Measurements from ENCODE around the gene ROR1. TPM values are rescaled to one million over a fixed set of nuclear protein-coding genes. Genes with fewer than 3 reads are reported as not detected.

Gene ROR1
- polyA plus RNA-seq, 1 of the 3 experiments (the other 2 are of a cell fraction): 4.0 TPM

GRCh38 chr1:63752176-63752575 lies 21.6 kb upstream of the ROR1 start:
- Histone ChIP-seq H3F3A (replicated peaks; ENCODE audit: insufficient read depth) (no peaks in the 10 kb centered on the region), H3K4me1 (ENCODE audit: control insufficient read depth in 1 of 2, insufficient read depth in 2 of 2, low read depth in 1 of 2, low read length in 1 of 2) (peaks cover 0 to 2% of the 10 kb centered on the region in 2 experiments; a peak in 2 of 4 replicates), H3K9me3 (no peaks in the 10 kb centered on the region), H3K9ac (no peak overlapping the region), H3K9me2 (no peaks in the 10 kb centered on the region), H2AFZ (ENCODE audit: low read depth) (no peak overlapping the region), H3K4me3 (ENCODE audit: low read depth in 2 of 2, low read length in 1 of 2) (no peak overlapping the region), H3K36me3 (replicated peaks in 1 of 2; ENCODE audit: control insufficient read depth in 1 of 2, insufficient read depth in 2 of 2, low read length in 1 of 2) (no peaks in the 10 kb centered on the region), H3K27ac (ENCODE audit: low read depth in 2 of 2, low read length in 1 of 2) (no peak overlapping the region), H4K20me1 (ENCODE audit: insufficient read depth) (no peaks in the 10 kb centered on the region), H3K79me2 (ENCODE audit: insufficient read depth) (no peaks in the 10 kb centered on the region), H3K27me3 (ENCODE audit: insufficient read depth) (no peaks in the 10 kb centered on the region), H3K4me2 (no peak overlapping the region)
- WGBS (ENCODE audit: low lambda C conversion rate): 45% methylated on average over 1 of the region's 1 CpG
- ChIA-PET CTCF (no interaction called here), POLR2A (no interaction called here)
- no peak for TF ChIP-seq USF2 (IDR thresholded peaks at IDR 0.05; ENCODE audit: borderline replicate concordance, low read depth, low read length)
- no peak for TF ChIP-seq TAF1 (IDR thresholded peaks at IDR 0.05; ENCODE audit: borderline replicate concordance, low read depth, low read length)
- no peak for TF ChIP-seq JUND (IDR thresholded peaks at IDR 0.05)
- TF ChIP-seq SIN3A (IDR thresholded peaks at IDR 0.05; ENCODE audit: borderline replicate concordance, low read depth, low read length): no peak
- TF ChIP-seq PBX3 (IDR thresholded peaks at IDR 0.05): no peak
- no peak for TF ChIP-seq SMC3 (IDR thresholded peaks at IDR 0.05; ENCODE audit: low read depth, low read length)
- TF ChIP-seq NRF1 (IDR thresholded peaks at IDR 0.05; ENCODE audit: low read depth, low read length): no peak
- TF ChIP-seq FOXM1 (IDR thresholded peaks at IDR 0.05; ENCODE audit: low read depth): no peak
- no peak for TF ChIP-seq RFX5 (IDR thresholded peaks at IDR 0.05; ENCODE audit: low read length)
- TF ChIP-seq TCF12 (IDR thresholded peaks at IDR 0.05): no peak
- no peak for TF ChIP-seq NFIC (IDR thresholded peaks at IDR 0.05; ENCODE audit: borderline replicate concordance)
- no peak for TF ChIP-seq ELF1 (IDR thresholded peaks at IDR 0.05)
- no peak for TF ChIP-seq YY1 (IDR thresholded peaks at IDR 0.05; ENCODE audit: low read depth)
- DNase-seq: no peak

- 54% methylated on average over 6 of the region's 6 CpGs for WGBS (ENCODE audit: low lambda C conversion rate)
- no peak overlapping the region for H3K4me2 ChIP-seq
- ChIA-PET CTCF (interaction anchor here (1.2 kb wide), 1 partner anchor 79 kb away, joined by 3 read pairs; no protein-coding TSS in a partner anchor), POLR2A (no interaction called here)
- H2AFZ ChIP-seq (ENCODE audit: low read depth): no peak overlapping the region
- no peaks in the 10 kb centered on the region for H3K27me3 ChIP-seq (ENCODE audit: insufficient read depth)
- H3K4me3 ChIP-seq (ENCODE audit: low read depth in 2 of 2, low read length in 1 of 2): no peak overlapping the region
- H3K36me3 ChIP-seq (replicated peaks in 1 of 2; ENCODE audit: control insufficient read depth in 1 of 2, insufficient read depth in 2 of 2, low read length in 1 of 2): no peaks in the 10 kb centered on the region
- no peaks in the 10 kb centered on the region for H3K9me3 ChIP-seq
- no peak overlapping the region for H3K9ac ChIP-seq
- H3F3A ChIP-seq (replicated peaks; ENCODE audit: insufficient read depth): no peaks in the 10 kb centered on the region
- no peak for DNase-seq
- H4K20me1 ChIP-seq (ENCODE audit: insufficient read depth): no peaks in the 10 kb centered on the region
- peaks cover 0 to 7% of the 10 kb centered on the region in 2 experiments; a peak in 1 of 4 replicates for H3K4me1 ChIP-seq (ENCODE audit: control insufficient read depth in 1 of 2, insufficient read depth in 2 of 2, low read depth in 1 of 2, low read length in 1 of 2)
- no peak for TF ChIP-seq EZH2phosphoT487 (IDR thresholded peaks at IDR 0.05; ENCODE audit: borderline replicate concordance, low read depth)
- TF ChIP-seq MEF2A (IDR thresholded peaks at IDR 0.05; ENCODE audit: borderline replicate concordance, low read depth): no peak
- TF ChIP-seq MXI1 (IDR thresholded peaks at IDR 0.05; ENCODE audit: low read depth, low read length): no peak
- no peak for TF ChIP-seq MAX (IDR thresholded peaks at IDR 0.05; ENCODE audit: low read depth)
- no peak overlapping the region for H3K27ac ChIP-seq (ENCODE audit: low read depth in 2 of 2, low read length in 1 of 2)
- no peaks in the 10 kb centered on the region for H3K79me2 ChIP-seq (ENCODE audit: insufficient read depth)
- H3K9me2 ChIP-seq: no peaks in the 10 kb centered on the region
Measured at GRCh38 chr1:63753591-63753990, 20.2 kb upstream of the ROR1 start.
